Right hindlimb (tissue), 1 donor: Measurements from ENCODE around the gene IFI44L.

Source experiments
- DNase-seq: peaks from one replicate; pipeline ENCODE4 v3.0.0-alpha.2; 2018

Gene IFI44L

GRCh38 chr1:78645723-78646122, 25.5 kb downstream of the IFI44L start:
- DNase-seq, result no peak

DNA sequence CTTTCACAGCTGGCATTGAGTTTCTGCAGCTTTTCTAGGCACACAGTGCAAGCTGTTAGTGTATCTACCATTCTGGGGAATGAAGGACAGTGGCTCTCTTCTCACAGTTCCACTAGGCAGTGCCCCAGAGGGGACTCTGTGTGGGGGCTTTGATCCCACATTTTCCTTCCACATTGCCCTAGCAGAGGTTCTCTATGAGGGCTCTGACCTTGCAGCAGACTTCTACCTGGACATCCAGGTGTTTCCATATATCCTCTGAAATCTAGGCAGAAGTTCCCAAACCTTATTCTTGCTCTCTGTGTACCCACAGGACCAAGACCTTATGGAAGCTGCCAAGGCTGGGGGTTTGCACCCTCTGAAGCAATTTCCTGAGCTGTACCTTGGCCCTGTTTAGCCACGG, 27.0 kb downstream of the IFI44L start:
- no peak for DNase-seq

DNA sequence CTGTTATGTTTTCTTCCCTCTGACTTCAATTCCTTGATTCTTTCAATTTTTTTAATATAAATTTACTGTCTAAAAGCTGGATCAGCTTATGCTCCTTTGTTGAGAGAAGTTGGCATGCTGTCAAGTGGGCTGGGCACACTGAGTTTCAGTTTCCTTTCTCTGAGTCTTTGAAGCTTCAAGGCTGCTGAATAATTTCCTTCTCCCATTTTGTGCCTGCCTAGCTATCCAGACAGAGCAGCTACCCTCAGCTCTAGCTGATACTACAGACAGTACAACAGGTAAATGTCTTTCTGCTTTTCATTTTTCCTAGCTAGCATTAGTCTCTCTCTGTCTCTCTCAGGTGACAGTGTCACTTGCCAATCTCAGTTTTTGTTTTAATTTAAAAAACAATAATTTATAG, 29.4 kb downstream of the IFI44L start, which contains the start of gene IFI44:
Gene IFI44, plus strand, starts transcription at position 204 of the 400 bp plus-strand sequence. CDS start 365 bp downstream, outside the sequence.
- peak; percentile 81 for DNase-seq

GRCh38 chr1:78650114-78650660, 29.9 kb downstream of the IFI44L start:
- no peak for DNase-seq

DNA sequence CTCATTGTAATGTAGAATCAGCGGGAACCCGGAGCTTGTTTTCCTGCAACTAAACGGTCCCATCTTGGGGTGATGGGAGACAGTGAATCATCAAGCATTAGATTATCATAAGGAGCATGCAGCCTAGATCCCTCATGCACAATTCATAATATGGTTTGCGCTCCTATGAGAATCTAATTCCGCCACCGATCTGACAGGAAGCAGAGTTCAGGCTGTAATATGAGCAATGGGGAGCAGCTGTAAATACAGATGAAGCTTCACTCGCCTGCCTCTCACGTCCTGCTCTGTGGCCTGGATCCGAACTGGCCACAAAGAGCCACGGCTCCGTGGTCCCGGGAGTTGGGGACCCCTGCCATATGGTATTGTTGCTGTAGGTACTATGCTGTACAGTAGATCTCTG, 31.0 kb downstream of the IFI44L start:
- peak; percentile 29 for DNase-seq

- DNase-seq, result no peak
These were observed 31.8 kb downstream of the IFI44L start for GRCh38 chr1:78652019-78652560.

GRCh38 chr1:78658901-78659300, 38.7 kb downstream of the IFI44L start:
- no peak for DNase-seq

DNA sequence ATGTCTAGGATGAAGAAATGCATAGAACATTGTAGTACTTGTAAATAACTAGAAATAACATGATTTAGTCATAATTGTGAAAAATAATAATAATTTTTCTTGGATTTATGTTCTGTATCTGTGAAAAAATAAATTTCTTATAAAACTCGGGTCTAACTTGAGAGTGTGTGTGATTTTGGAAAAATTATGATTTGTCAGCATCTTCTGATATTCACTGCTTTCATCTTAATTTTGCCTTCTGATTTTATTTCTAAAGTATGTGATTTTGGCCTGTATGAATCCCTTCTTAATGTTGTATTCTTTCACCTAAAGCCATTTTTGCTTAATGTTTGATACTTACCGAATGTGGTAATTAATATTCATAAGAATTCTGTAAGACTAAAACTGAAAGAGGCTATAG, 43.7 kb downstream of the IFI44L start:
- no peak for DNase-seq

DNA sequence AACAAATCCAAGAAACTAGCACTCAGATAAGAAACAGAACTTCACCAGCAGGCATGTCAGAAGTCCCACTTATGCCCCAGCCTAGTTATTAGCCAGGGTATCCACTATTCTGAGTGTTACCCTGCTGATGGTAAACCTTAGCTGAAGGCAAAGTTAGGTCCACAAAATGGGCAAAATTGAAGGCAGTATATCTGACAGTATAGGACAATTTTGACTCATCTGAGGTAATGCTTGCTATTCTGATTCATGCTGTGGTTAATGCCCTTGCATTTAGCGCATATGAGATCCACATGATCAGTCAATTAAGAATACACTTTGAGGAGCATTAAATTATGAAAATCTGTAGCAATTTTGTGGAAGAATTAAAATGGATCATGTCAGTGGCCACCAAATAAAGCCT, 44.5 kb downstream of the IFI44L start:
- DNase-seq, result no peak

- DNase-seq, result no peak
These were observed 45.6 kb downstream of the IFI44L start for GRCh38 chr1:78665809-78666208.

GRCh38 chr1:78667939-78668338, 47.7 kb downstream of the IFI44L start:
- DNase-seq, result no peak

DNA sequence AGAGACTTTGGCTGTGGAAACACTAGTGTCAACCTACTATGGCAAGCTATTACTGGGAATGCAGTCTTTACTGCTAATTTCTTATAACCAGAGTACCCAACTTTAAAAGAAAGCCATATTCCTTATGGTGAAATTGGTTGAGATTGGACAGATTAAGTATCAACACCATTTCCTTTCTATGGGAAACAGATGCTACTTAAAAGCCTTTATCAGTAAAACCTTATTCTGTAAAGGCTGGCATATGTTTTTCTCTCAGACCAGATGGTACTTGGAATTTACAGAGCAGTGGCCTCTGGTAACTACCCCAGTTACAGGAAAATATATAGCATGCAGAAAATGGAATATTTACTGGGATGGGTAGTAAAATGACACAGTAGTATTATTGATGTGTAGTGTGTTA, 48.2 kb downstream of the IFI44L start:
- DNase-seq, result no peak

- DNase-seq, result no peak
These were observed 52.2 kb downstream of the IFI44L start for GRCh38 chr1:78672428-78672827.

DNA sequence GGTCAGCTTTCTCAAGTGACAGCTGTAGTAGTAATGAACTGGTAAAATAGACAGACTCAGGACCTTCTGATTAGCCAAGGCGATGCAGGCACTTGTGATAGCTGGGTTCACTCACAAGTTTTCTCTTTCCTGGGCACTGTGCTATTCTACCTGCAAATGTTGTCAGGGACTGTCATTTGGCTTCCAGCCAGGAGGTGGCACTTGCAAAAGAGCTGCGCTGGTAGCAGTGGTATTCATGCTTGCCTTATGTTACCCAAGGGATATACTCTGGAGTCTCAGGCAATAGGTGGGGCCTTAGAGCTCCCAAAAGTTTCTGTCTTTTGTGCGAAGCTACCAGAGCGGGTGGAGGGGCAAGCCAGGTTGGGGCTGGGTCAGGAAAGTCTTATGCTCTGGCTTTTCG, 52.9 kb downstream of the IFI44L start:
- no peak for DNase-seq

- DNase-seq, result peak; percentile 46
These were observed 56.2 kb downstream of the IFI44L start for GRCh38 chr1:78676347-78676982.

DNA sequence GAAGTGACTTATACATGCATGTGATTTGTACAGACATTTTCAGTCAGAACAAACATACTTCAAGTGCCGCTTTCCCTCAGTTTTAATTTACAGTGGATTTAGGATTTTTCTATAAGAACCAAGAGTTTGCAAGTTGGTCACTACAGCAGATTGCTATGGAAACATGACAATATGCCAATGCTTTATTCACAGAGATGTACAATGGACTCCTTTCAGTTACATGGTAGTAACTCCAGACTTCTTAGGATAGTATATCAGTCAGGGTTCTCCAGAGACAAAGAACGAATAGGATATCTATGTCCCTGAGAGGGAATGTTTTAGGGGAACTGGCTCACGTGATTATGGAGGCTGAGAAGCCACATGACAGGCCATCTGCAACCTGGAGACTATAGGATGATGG, 56.7 kb downstream of the IFI44L start:
- DNase-seq, result no peak

DNA sequence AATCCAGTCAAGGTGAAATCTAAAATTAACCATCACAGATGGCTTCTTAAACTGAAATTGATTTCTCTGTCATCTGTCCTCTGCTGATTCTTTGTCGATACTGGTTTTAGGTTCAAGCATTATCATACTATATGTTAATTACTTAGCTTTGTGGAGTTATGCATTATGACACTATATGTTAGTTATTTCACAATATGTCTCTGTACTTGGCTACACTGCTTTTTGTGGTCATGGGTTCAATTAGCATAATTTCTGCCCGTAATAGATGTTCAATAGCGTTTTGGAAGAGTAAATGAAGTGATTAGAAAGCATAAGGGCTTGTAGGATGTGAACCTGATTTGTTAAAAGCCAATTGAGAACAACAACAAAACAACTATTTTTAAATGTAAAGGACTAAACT, 57.5 kb downstream of the IFI44L start:
- no peak for DNase-seq

GRCh38 chr1:78678324-78678723, 58.1 kb downstream of the IFI44L start:
- DNase-seq, result no peak

- DNase-seq, result no peak
These were observed 61.0 kb downstream of the IFI44L start for GRCh38 chr1:78681265-78681664.

- DNase-seq, result no peak
These were observed 62.2 kb downstream of the IFI44L start for GRCh38 chr1:78682496-78682895.

GRCh38 chr1:78683079-78683478, 62.8 kb downstream of the IFI44L start:
- no peak for DNase-seq

DNA sequence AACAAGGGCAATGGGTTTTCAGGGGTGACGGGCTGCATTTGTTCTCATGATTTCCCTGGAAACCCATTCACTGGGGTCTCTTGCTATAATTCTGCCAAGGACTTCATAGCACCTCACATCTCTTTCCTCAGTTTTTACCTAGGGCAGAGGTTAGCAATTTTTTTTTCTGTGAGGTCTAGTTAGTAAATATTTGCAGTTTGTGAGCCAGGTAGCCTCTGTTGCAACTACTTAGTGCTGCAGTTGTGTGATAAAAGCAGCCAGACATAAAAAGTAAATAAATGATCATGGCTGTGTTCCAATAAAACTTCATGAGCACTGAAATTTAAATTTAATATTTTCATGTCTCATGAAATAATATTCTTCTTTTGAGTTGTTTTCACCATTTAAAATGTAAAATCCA, 67.1 kb downstream of the IFI44L start:
- no peak for DNase-seq

DNA sequence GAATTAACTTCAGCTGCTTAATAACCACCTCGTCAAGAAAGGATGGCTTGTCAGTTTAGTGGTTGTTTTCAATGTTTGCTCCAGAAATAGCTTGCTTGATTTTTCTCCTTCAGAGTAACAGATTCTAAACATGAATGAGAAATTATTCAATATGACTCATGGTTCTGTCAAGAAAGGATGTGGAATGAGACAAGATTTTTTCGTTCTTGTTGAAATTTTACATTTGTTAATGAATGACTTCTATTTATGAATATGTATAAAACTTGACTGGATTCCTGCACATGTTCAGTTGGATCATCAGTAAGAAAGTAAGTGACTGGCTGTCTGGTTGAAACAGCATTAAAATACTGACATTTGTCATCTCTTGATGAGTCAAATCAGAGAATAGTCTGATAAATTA, 67.7 kb downstream of the IFI44L start:
- no peak for DNase-seq

- DNase-seq, result no peak
These were observed 68.4 kb downstream of the IFI44L start for GRCh38 chr1:78688697-78689096.

- DNase-seq, result no peak
These were observed 70.3 kb downstream of the IFI44L start for GRCh38 chr1:78690516-78690915.
